Measurements from ENCODE around the gene ATG2A. TPM values are rescaled to one million over a fixed set of nuclear protein-coding genes. Genes with fewer than 3 reads are reported as not detected.

ATG2A gene
- total RNA-seq, 1 donor from 2014 or later = 21.4 TPM

DNA sequence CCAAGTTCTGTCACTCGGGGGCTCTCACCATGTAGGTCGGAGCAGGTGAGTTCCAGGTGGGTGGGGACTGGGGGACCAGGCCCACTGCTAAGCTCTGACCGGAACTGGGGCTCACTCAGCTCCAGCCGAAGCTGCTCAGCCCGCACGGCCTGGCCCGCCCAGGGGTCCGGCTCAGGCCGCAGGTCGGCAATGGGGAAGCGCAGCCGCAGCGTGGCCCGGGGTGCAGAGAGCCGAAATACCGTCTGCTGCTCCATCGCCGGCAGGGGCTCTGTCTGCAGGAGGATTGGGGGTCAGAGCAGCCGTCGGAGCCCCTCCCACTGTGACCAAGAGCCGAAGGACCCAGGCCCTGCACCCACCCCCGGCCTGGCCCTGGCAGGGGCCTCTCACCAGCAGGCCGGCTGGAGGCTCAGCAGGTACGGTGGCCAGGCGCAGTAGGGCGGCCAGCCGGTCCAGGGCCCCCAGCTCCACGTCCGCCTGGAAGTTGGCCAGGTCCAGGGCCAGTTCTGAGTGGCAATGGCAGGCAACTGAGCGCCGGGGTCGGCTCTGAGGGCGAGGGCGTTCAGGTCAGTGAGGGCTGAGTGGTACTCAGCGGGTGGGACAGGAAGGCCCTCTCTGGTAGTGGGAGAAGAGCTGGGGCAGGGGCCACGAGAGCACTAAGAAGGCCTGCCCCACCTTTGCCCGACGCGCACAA, 7.2 kb downstream of the ATG2A start:
- no peaks in the 10 kb centered on the region for H3K27me3 ChIP-seq (ENCODE audit: insufficient read depth, low read length)
- no peak overlapping the region for H3K4me3 Mint-ChIP-seq (ENCODE audit: unreplicated experiment)
- DNase-seq (ENCODE audit: low read depth) (no peak), FAIRE-seq (no peak)
- H2AFZ ChIP-seq (ENCODE audit: low read depth, low read length) = no peak overlapping the region
- H3K27ac ChIP-seq (ENCODE audit: low read depth, low read length) = no peak overlapping the region
- H3K4me3 ChIP-seq (ENCODE audit: insufficient read depth, low read depth, low read length) = no peak overlapping the region
- H3K4me2 ChIP-seq (ENCODE audit: low read length) = no peak overlapping the region
- H3K4me1 Mint-ChIP-seq (ENCODE audit: low read depth, unreplicated experiment) = no peaks in the 10 kb centered on the region
- TF ChIP-seq EZH2 (IDR thresholded peaks at IDR 0.05; ENCODE audit: insufficient read depth, low read length) = no peak
- TF ChIP-seq, protein P1, sequence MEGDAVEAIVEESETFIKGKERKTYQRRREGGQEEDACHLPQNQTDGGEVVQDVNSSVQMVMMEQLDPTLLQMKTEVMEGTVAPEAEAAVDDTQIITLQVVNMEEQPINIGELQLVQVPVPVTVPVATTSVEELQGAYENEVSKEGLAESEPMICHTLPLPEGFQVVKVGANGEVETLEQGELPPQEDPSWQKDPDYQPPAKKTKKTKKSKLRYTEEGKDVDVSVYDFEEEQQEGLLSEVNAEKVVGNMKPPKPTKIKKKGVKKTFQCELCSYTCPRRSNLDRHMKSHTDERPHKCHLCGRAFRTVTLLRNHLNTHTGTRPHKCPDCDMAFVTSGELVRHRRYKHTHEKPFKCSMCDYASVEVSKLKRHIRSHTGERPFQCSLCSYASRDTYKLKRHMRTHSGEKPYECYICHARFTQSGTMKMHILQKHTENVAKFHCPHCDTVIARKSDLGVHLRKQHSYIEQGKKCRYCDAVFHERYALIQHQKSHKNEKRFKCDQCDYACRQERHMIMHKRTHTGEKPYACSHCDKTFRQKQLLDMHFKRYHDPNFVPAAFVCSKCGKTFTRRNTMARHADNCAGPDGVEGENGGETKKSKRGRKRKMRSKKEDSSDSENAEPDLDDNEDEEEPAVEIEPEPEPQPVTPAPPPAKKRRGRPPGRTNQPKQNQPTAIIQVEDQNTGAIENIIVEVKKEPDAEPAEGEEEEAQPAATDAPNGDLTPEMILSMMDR (IDR thresholded peaks at IDR 0.05; ENCODE audit: insufficient read depth, low read depth, low read length) = no peak
- H4K20me1 ChIP-seq (ENCODE audit: insufficient read depth, low read length) = no peaks in the 10 kb centered on the region
- H3K36me3 ChIP-seq (ENCODE audit: insufficient read depth, low read length) = peaks cover 2% of the 10 kb centered on the region
- no peaks in the 10 kb centered on the region for H3K4me1 ChIP-seq (ENCODE audit: insufficient read depth, low read length)
- no peak overlapping the region for H3K27ac Mint-ChIP-seq (ENCODE audit: unreplicated experiment)
- H3K79me2 ChIP-seq (ENCODE audit: insufficient read depth, low read length) = no peaks in the 10 kb centered on the region
- peaks cover 18% of the 10 kb centered on the region for H3K36me3 Mint-ChIP-seq (ENCODE audit: low read depth, unreplicated experiment)
- no peak overlapping the region for H3K9ac ChIP-seq (ENCODE audit: low read length)
- H3K27me3 Mint-ChIP-seq (ENCODE audit: low read depth, unreplicated experiment) = no peaks in the 10 kb centered on the region
- no peaks in the 10 kb centered on the region for H3K9me3 Mint-ChIP-seq (ENCODE audit: unreplicated experiment)
- no peaks in the 10 kb centered on the region for H3K9me3 ChIP-seq (ENCODE audit: insufficient read depth, low read depth, low read length)

DNA sequence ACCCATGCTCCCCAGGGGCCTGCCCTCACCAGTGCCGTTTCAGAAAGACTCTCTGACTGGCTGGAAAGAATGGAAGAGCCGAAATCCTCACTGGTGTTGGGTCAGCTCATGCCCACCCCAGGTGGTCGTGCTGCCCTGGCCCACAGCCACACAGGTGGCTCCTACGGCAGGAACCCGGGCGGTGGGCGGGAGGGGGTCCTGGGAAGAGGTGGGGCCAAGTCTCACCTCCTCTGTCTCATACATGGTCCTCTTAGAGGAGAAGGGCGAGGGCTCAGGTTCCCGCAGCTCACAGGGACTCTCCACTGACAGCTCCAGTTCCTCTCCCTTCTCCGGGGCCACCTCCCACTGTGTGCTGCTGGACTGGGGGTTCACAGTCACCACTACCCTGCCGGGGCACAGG, 8.2 kb downstream of the ATG2A start:
- Mint-ChIP-seq H3K27me3 (ENCODE audit: low read depth, unreplicated experiment) (no peaks in the 10 kb centered on the region), H3K4me1 (ENCODE audit: low read depth, unreplicated experiment) (no peaks in the 10 kb centered on the region), H3K4me3 (ENCODE audit: unreplicated experiment) (no peak overlapping the region), H3K9me3 (ENCODE audit: unreplicated experiment) (no peaks in the 10 kb centered on the region), H3K27ac (ENCODE audit: unreplicated experiment) (no peak overlapping the region), H3K36me3 (ENCODE audit: low read depth, unreplicated experiment) (peaks cover 18% of the 10 kb centered on the region)
- DNase-seq (ENCODE audit: low read depth) (no peak), FAIRE-seq (no peak)
- Histone ChIP-seq H2AFZ (ENCODE audit: low read depth, low read length) (no peak overlapping the region), H3K4me3 (ENCODE audit: insufficient read depth, low read depth, low read length) (no peak overlapping the region), H3K79me2 (ENCODE audit: insufficient read depth, low read length) (no peaks in the 10 kb centered on the region), H3K27ac (ENCODE audit: low read depth, low read length) (no peak overlapping the region), H3K9ac (ENCODE audit: low read length) (no peak overlapping the region), H3K4me1 (ENCODE audit: insufficient read depth, low read length) (no peaks in the 10 kb centered on the region), H3K36me3 (ENCODE audit: insufficient read depth, low read length) (peaks cover 2% of the 10 kb centered on the region), H3K4me2 (ENCODE audit: low read length) (no peak overlapping the region), H3K9me3 (ENCODE audit: insufficient read depth, low read depth, low read length) (no peaks in the 10 kb centered on the region), H4K20me1 (ENCODE audit: insufficient read depth, low read length) (no peaks in the 10 kb centered on the region), H3K27me3 (ENCODE audit: insufficient read depth, low read length) (no peaks in the 10 kb centered on the region)
- no peak for TF ChIP-seq EZH2 (IDR thresholded peaks at IDR 0.05; ENCODE audit: insufficient read depth, low read length)
- TF ChIP-seq, protein P1 (IDR thresholded peaks at IDR 0.05; ENCODE audit: insufficient read depth, low read depth, low read length) = no peak

DNA sequence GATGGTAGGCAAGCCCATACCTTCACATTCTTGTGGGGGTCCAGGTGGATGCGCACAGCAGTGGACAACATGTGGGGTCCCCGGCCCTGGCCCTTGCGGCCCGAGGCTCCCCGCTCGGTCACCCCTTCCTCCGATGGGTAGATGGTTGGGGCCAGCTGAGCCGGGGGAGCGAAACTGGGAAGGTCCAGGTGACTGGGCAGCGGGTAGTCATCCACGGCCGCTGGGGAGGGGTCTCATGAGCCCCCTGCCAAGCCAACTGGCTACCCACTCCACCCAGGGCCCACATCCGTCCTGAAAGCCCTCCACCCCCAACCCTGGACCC, 10.7 kb downstream of the ATG2A start:
- Histone ChIP-seq H3K4me3 (ENCODE audit: insufficient read depth, low read depth, low read length) (no peak overlapping the region), H3K36me3 (ENCODE audit: insufficient read depth, low read length) (no peaks in the 10 kb centered on the region), H3K27me3 (ENCODE audit: insufficient read depth, low read length) (no peaks in the 10 kb centered on the region), H3K4me1 (ENCODE audit: insufficient read depth, low read length) (no peaks in the 10 kb centered on the region), H3K79me2 (ENCODE audit: insufficient read depth, low read length) (no peaks in the 10 kb centered on the region), H2AFZ (ENCODE audit: low read depth, low read length) (no peak overlapping the region), H3K9me3 (ENCODE audit: insufficient read depth, low read depth, low read length) (no peaks in the 10 kb centered on the region), H4K20me1 (ENCODE audit: insufficient read depth, low read length) (no peaks in the 10 kb centered on the region), H3K27ac (ENCODE audit: low read depth, low read length) (no peak overlapping the region), H3K9ac (ENCODE audit: low read length) (no peak overlapping the region), H3K4me2 (ENCODE audit: low read length) (no peak overlapping the region)
- no peak overlapping the region for H3K4me3 Mint-ChIP-seq (ENCODE audit: unreplicated experiment)
- peaks cover 12% of the 10 kb centered on the region for H3K36me3 Mint-ChIP-seq (ENCODE audit: low read depth, unreplicated experiment)
- no peaks in the 10 kb centered on the region for H3K4me1 Mint-ChIP-seq (ENCODE audit: low read depth, unreplicated experiment)
- H3K9me3 Mint-ChIP-seq (ENCODE audit: unreplicated experiment) = no peaks in the 10 kb centered on the region
- DNase-seq (ENCODE audit: low read depth) = no peak
- FAIRE-seq = no peak
- H3K27ac Mint-ChIP-seq (ENCODE audit: unreplicated experiment) = no peak overlapping the region
- TF ChIP-seq, protein P1 (IDR thresholded peaks at IDR 0.05; ENCODE audit: insufficient read depth, low read depth, low read length) = no peak
- TF ChIP-seq EZH2 (IDR thresholded peaks at IDR 0.05; ENCODE audit: insufficient read depth, low read length) = no peak
- no peaks in the 10 kb centered on the region for H3K27me3 Mint-ChIP-seq (ENCODE audit: low read depth, unreplicated experiment)

Data from astrocyte (in vitro differentiated cells and primary cell).